ENCODE measurements around the gene PCDHGA1.

DNA sequence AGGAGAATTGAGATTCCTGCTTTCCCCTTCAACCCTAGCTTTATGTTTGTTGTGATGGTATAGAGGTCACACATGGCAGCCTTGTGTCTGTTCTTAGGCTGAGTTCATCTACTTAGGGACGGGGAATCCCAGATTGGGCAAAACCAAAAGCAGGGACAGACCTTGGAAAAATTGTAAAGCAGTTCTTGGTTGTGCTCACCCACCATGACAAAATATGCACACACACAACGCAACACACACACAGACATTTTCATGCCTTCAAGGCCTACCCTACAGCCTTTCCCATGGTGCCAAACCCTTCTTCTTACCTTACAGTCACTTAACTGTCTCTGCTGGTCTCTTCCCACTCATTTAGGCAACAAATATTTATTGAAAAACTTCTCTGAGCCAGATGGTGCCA lies 173.4 kb downstream of the PCDHGA1 start:
- TF ChIP-seq, protein P1, sequence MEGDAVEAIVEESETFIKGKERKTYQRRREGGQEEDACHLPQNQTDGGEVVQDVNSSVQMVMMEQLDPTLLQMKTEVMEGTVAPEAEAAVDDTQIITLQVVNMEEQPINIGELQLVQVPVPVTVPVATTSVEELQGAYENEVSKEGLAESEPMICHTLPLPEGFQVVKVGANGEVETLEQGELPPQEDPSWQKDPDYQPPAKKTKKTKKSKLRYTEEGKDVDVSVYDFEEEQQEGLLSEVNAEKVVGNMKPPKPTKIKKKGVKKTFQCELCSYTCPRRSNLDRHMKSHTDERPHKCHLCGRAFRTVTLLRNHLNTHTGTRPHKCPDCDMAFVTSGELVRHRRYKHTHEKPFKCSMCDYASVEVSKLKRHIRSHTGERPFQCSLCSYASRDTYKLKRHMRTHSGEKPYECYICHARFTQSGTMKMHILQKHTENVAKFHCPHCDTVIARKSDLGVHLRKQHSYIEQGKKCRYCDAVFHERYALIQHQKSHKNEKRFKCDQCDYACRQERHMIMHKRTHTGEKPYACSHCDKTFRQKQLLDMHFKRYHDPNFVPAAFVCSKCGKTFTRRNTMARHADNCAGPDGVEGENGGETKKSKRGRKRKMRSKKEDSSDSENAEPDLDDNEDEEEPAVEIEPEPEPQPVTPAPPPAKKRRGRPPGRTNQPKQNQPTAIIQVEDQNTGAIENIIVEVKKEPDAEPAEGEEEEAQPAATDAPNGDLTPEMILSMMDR (IDR thresholded peaks at IDR 0.05), result no peak
- TF ChIP-seq EZH2phosphoT487 (IDR thresholded peaks at IDR 0.05) (no peak), EZH2 (IDR thresholded peaks at IDR 0.05) (no peak)
